ENCODE data around the gene EEFSEC. TPM values are rescaled to one million over a fixed set of nuclear protein-coding genes. Genes with fewer than 3 reads are reported as not detected.

The EEFSEC gene
- total RNA-seq, 2 experiments from 2014 or later = 17.7 to 25.3 TPM

DNA sequence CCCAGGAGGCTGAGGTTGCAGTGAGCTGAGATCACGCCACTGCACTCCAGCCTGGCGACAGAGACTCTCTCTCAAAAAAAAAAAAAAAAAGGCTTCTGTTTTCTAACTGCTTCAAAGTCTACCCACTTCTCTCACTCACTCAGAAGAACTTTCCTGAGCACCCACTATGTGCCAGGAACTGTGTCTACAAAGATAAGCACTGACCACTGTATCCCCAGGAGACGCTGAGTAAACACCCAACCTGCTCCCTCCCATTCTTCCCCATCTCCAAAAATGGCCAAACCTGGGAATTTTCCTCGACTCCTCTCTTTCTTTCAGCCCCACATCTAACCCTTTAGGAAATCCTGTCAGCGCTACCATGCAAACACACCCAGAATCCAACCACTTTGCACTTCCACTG is 42.1 kb upstream of the EEFSEC start:
- intact Hi-C loops (cut with micrococcal nuclease; ENCODE audit: unreplicated experiment) = no loop called here
- POLR2A ChIA-PET = interaction anchor here (2.2 kb wide), 1 partner anchor 12 kb away, joined by 12 read pairs; the partner anchor contains the start of gene RUVBL1
- peaks cover 33% of the 10 kb centered on the region for H3K4me1 ChIP-seq (ENCODE audit: insufficient read depth, low read length, poor library complexity, severe bottlenecking)

DNA sequence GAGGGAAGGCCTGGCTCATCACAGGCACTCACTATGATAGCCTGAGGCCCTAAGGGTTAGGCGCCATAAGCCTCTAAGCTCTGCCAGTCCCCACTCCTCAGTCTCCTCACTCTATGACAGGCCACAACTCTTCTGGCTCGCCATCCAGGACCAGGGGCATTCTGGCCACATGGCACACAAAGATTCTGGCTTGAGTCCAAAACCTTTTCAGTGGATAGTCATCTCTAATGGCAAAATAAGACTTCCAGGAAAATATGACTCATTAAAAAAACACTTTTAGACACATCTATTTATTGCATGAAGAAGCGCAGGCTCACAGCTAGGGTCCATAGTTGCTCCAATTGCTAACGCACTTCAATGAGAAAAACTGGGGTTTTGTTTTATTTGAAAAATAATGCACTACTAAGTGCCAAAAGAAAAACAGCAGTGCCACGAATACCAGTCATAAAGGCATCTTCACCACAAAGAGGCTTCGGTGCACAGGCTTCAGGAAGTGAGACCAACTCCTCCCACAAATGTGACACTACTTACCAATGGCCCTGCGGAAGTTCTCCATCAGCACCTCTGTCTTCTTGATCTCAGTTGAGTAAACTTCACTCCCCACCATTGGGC is 40.8 kb upstream of the EEFSEC start:
- Histone ChIP-seq H3K4me2 (ENCODE audit: low read length) (peak overlapping the region; percentile 2; the same call in 1 of the 2 replicates), H3K27ac (ENCODE audit: low read depth, low read length, poor library complexity, severe bottlenecking) (no peak overlapping the region), H3K4me3 (ENCODE audit: low read depth, low read length, poor library complexity, severe bottlenecking) (no peak overlapping the region), H3K9me3 (ENCODE audit: low read length) (no peaks in the 10 kb centered on the region), H3K79me2 (ENCODE audit: insufficient read depth, low read depth, low read length) (peaks cover 48% of the 10 kb centered on the region), H2AFZ (ENCODE audit: low read length) (no peak overlapping the region), H3K36me3 (ENCODE audit: insufficient read depth, low read length) (peaks cover 97% of the 10 kb centered on the region), H4K20me1 (ENCODE audit: insufficient read depth, low read length) (no peaks in the 10 kb centered on the region; the same call in 1 of the 2 replicates), H3K9me2 (ENCODE audit: insufficient read depth, low read length) (no peaks in the 10 kb centered on the region), H3K4me1 (ENCODE audit: insufficient read depth, low read length, poor library complexity, severe bottlenecking) (peaks cover 33% of the 10 kb centered on the region)
- ChIA-PET POLR2A (interaction anchor here (2.2 kb wide), 1 partner anchor 11 kb away, joined by 12 read pairs; the partner anchor contains the start of gene RUVBL1), CTCF (ENCODE audit: unreplicated experiment) (interaction anchor here (0.6 kb wide), 1 partner anchor 312 kb away, joined by 3 read pairs; no protein-coding TSS in a partner anchor)
- TF ChIP-seq, protein P1, sequence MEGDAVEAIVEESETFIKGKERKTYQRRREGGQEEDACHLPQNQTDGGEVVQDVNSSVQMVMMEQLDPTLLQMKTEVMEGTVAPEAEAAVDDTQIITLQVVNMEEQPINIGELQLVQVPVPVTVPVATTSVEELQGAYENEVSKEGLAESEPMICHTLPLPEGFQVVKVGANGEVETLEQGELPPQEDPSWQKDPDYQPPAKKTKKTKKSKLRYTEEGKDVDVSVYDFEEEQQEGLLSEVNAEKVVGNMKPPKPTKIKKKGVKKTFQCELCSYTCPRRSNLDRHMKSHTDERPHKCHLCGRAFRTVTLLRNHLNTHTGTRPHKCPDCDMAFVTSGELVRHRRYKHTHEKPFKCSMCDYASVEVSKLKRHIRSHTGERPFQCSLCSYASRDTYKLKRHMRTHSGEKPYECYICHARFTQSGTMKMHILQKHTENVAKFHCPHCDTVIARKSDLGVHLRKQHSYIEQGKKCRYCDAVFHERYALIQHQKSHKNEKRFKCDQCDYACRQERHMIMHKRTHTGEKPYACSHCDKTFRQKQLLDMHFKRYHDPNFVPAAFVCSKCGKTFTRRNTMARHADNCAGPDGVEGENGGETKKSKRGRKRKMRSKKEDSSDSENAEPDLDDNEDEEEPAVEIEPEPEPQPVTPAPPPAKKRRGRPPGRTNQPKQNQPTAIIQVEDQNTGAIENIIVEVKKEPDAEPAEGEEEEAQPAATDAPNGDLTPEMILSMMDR (conservative IDR thresholded peaks at IDR 0.05; ENCODE audit: low read length) = no peak
- TF ChIP-seq EZH2phosphoT487 (IDR thresholded peaks at IDR 0.05; ENCODE audit: borderline replicate concordance, low read depth, low read length) = no peak
- intact Hi-C loops (cut with micrococcal nuclease; ENCODE audit: unreplicated experiment) = no loop called here
- DNase-seq (ENCODE audit: low spot score) = peak; percentile 30
- no TSS peak for BruUV-seq (replicated peaks)

More for the DNA sequence above, 42.1 kb upstream of the EEFSEC start:
- no peak overlapping the region for H2AFZ ChIP-seq (ENCODE audit: low read length)
- H4K20me1 ChIP-seq (ENCODE audit: insufficient read depth, low read length) = no peaks in the 10 kb centered on the region; the same call in 1 of the 2 replicates
- TF ChIP-seq EZH2phosphoT487 (IDR thresholded peaks at IDR 0.05; ENCODE audit: borderline replicate concordance, low read depth, low read length) = no peak
- TF ChIP-seq, protein P1 (conservative IDR thresholded peaks at IDR 0.05; ENCODE audit: low read length) = no peak
- no peak overlapping the region for H3K4me2 ChIP-seq (ENCODE audit: low read length)
- no peaks in the 10 kb centered on the region for H3K9me3 ChIP-seq (ENCODE audit: low read length)
- H3K4me3 ChIP-seq (ENCODE audit: low read depth, low read length, poor library complexity, severe bottlenecking) = no peak overlapping the region
- peaks cover 97% of the 10 kb centered on the region for H3K36me3 ChIP-seq (ENCODE audit: insufficient read depth, low read length)
- no peaks in the 10 kb centered on the region for H3K9me2 ChIP-seq (ENCODE audit: insufficient read depth, low read length)
- DNase-seq (ENCODE audit: low spot score) = no peak
- no peak overlapping the region for H3K27ac ChIP-seq (ENCODE audit: low read depth, low read length, poor library complexity, severe bottlenecking)
- CTCF ChIA-PET (ENCODE audit: unreplicated experiment) = no interaction called here
- no TSS peak for BruUV-seq (replicated peaks)
- peaks cover 46% of the 10 kb centered on the region for H3K79me2 ChIP-seq (ENCODE audit: insufficient read depth, low read depth, low read length)

All from OCI-LY7 (cell line).